Panc1 (cell line): ENCODE measurements around the gene MFGE8. TPM values are rescaled to one million over a fixed set of nuclear protein-coding genes. Genes with fewer than 3 reads are reported as not detected.

Experiments used
- ATAC-seq: fragments of 200-7000 bp; cut with Tn5 transposase; 2 replicates; pipeline ENCODE4 v1.9.1; 2020; ENCODE audit warnings: mild to moderate bottlenecking, moderate library complexity
- BruUV-seq: library from RNA; stranded (reverse); fragments of 400-500 nt; replicated peaks from 2 replicates; lab custom pipeline; 2021; lab: Mats Ljungman, UMichigan
- CTCF ChIA-PET: fragments of 300-600 bp; sonication (Branson Sonifier 250); formaldehyde crosslinking; loops from one replicate; lab custom pipeline; 2022; ENCODE audit warnings: antibody characterized with exemption; lab: Charles Lee
- POLR2A ChIA-PET: fragments of 300-600 bp; sonication (Branson Sonifier 250); formaldehyde crosslinking; loops from one replicate; lab custom pipeline; 2022; ENCODE audit warnings: antibody characterized with exemption; lab: Charles Lee
- DNase-seq: peaks from one replicate; pipeline ENCODE4 v3.0.0-alpha.2; 2010; ENCODE audit warnings: low read depth, low spot score
- H3K27ac ChIP-seq: 2 replicates; pipeline ENCODE4 v1.5.1; 2011; ENCODE audit warnings: mild to moderate bottlenecking, low read length, inconsistent platforms
- H3K27me3 ChIP-seq: fragments of 200-500 bp; sonication (Bioruptor generic); 2 replicates; pipeline ENCODE4 v1.6.0; 2014; ENCODE audit warnings: low read length, inconsistent platforms; ENCODE audit not compliant: control insufficient read depth, insufficient read depth
- H3K36me3 ChIP-seq: fragments of 200-500 bp; sonication (Bioruptor generic); 2 replicates; pipeline ENCODE4 v1.5.1; 2014; ENCODE audit warnings: inconsistent platforms, mild to moderate bottlenecking, low read length, moderate library complexity; ENCODE audit not compliant: control insufficient read depth, insufficient read depth
- H3K4me1 ChIP-seq: 2 replicates; pipeline ENCODE4 v1.5.1; 2011; ENCODE audit warnings: inconsistent platforms, mild to moderate bottlenecking, low read length, moderate library complexity; ENCODE audit not compliant: control insufficient read depth, insufficient read depth
- H3K4me3 ChIP-seq, 2 experiments: 2 replicates each; pipeline ENCODE4 v1.5.1; 2011 to 2012; ENCODE audit warnings: low read depth in 2 of 2, low read length in 2 of 2, mild to moderate bottlenecking in 2 of 2, inconsistent platforms in 1 of 2, moderate library complexity in 1 of 2
- H3K9me3 ChIP-seq: fragments of 200-500 bp; sonication (Bioruptor generic); 2 replicates; pipeline ENCODE4 v1.5.1; 2014; ENCODE audit warnings: low read depth, mild to moderate bottlenecking, inconsistent platforms, low read length, moderate library complexity; ENCODE audit not compliant: control insufficient read depth, insufficient read depth
- SIN3A ChIP-seq: IDR thresholded peaks from 2 replicates; pipeline ENCODE4 v1.6.1; 2012; ENCODE audit warnings: low read depth, mild to moderate bottlenecking, low read length, moderate library complexity, borderline replicate concordance; ENCODE audit not compliant: insufficient read depth
- TCF7L2 ChIP-seq: IDR thresholded peaks from 2 replicates; pipeline ENCODE4 v1.6.1; 2011; ENCODE audit warnings: mild to moderate bottlenecking, low read depth, low read length, inconsistent platforms
- in situ Hi-C: cut with HindIII; loops from 2 replicates; pipeline ENCODE4 v1.10.0; 2016; ENCODE audit warnings: low sequenced_read_pairs, low pct_unique_long_range_greater_than_20kb
- intact Hi-C: fragments of 100-400 bp; cut with micrococcal nuclease; formaldehyde crosslinking; loops from one replicate; pipeline ENCODE4 v1.10.0; 2022; ENCODE audit not compliant: unreplicated experiment
- total RNA-seq: library from RNA; stranded (reverse); gene quantifications from one replicate; pipeline ENCODE4 v1.2.1, GENCODE V29; 2021; ENCODE audit not compliant: unreplicated experiment
- TF ChIP-seq, protein P1 (sequence below): fragments of 450-650 bp; IDR thresholded peaks from 2 replicates; pipeline ENCODE4 v1.5.1; 2017; ENCODE audit warnings: mild to moderate bottlenecking

MFGE8 gene
- total RNA-seq, 1 experiment from 2014 or later, result 1,799 TPM

DNA sequence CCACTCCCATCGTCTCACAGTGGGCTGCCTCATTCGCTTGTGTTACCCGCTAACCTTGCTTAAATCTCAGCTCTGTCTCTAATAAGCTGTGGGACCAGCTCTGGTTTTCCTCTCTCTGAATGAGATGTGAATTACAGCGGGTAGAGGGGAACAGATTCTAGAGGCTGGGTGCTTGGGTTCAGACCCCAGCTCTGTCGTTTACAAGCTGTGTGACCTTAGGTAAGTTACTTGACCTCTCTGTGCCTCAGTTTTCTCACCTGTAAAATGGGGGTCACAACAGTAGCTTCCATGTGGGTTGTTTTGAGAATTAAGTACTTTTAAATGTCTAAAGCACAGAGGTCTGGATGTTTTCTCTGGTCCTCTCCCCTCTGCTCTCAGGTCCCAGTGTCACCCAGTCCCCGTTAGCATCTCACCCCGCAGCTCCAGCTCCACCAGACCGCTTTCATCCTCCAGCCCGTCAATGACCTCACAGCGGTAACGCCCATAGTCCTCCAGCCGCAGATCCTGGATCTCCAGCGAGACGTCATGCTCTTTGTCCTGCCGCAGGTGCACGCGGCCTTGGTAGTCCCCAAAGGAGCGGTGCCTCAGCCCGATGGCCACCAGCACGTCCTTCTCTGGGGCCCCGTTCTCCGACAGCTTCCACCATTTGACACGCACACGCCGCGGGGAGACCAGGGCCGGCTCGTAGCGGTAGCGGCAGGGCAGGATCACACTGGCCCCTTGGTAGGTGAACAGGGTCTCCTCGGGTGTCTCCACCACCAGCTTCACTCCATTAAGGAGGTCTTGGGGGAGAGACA is 32.0 kb downstream of the MFGE8 start (continued):
- TF ChIP-seq, protein P1, sequence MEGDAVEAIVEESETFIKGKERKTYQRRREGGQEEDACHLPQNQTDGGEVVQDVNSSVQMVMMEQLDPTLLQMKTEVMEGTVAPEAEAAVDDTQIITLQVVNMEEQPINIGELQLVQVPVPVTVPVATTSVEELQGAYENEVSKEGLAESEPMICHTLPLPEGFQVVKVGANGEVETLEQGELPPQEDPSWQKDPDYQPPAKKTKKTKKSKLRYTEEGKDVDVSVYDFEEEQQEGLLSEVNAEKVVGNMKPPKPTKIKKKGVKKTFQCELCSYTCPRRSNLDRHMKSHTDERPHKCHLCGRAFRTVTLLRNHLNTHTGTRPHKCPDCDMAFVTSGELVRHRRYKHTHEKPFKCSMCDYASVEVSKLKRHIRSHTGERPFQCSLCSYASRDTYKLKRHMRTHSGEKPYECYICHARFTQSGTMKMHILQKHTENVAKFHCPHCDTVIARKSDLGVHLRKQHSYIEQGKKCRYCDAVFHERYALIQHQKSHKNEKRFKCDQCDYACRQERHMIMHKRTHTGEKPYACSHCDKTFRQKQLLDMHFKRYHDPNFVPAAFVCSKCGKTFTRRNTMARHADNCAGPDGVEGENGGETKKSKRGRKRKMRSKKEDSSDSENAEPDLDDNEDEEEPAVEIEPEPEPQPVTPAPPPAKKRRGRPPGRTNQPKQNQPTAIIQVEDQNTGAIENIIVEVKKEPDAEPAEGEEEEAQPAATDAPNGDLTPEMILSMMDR, result no peak

DNA sequence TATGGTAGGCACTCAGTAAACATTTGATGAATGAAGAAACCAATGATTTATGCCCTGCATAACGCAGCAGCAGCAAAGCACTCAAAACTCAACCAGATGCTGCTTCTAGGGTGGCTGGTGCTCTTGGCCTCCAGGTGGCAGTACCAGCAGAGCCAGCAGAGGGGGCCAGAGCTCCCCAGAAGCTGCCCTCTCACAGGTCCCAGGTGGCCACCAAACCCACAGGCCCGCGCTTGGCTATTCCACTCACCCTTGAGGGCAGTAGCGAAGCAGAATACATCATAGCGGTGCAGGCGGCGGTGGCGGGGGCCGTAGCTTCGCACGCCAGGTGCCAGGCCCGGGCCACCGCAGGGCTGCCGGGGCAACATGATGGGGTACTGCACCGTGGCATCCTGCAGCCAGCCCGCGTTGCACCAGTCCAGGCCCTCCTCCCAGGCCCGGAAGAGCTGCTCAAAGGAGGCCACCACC is 34.4 kb downstream of the MFGE8 start:
- peaks cover 4% of the 10 kb centered on the region for H3K36me3 ChIP-seq
- intact Hi-C loops, result loop anchor here (5.0 kb wide), 1 partner anchor 299 kb away; no protein-coding TSS in a partner anchor
- TF ChIP-seq TCF7L2, result no peak
- TF ChIP-seq, protein P1, result peak; percentile 95
- no peak for DNase-seq
- CTCF ChIA-PET, result interaction anchor here (1.6 kb wide), 1 partner anchor 26 kb away, joined by 4 read pairs; no protein-coding TSS in a partner anchor
- no peak overlapping the region for H3K4me3 ChIP-seq
- H3K4me1 ChIP-seq, result no peaks in the 10 kb centered on the region
- no peaks in the 10 kb centered on the region for H3K27me3 ChIP-seq
- BruUV-seq, result no TSS peak
- no peaks in the 10 kb centered on the region for H3K9me3 ChIP-seq
- POLR2A ChIA-PET, result no interaction called here
- peak; percentile 84 for ATAC-seq
- in situ Hi-C loops, result no loop called here
- H3K27ac ChIP-seq, result no peak overlapping the region

DNA sequence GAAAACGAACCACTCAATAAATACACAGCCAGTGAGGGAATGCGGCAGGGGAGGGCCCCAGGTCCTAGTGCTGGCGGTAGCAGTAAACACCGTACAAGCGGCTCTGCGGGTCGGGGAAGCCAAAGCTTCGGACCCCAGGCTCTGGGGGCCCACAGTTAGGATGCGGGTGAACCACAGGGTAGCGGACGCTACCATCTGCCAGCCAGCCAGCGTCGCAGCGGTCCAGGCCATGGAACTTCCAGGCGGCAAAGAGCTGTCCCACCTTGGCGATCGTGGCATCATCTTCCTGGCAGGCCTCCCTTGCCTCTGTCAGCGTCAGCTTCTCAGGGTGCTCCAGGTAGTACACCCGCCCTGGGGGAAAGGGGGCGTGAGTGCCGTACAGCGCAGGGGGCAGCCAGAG is 35.3 kb downstream of the MFGE8 start:
- POLR2A ChIA-PET, result no interaction called here
- Histone ChIP-seq H3K27ac (no peak overlapping the region), H3K4me3 (no peak overlapping the region), H3K27me3 (no peaks in the 10 kb centered on the region), H3K36me3 (peaks cover 4% of the 10 kb centered on the region), H3K9me3 (no peaks in the 10 kb centered on the region), H3K4me1 (no peaks in the 10 kb centered on the region)
- CTCF ChIA-PET, result interaction anchor here (0.5 to 1.6 kb wide), 2 partner anchors 27 to 359 kb away, joined by 3 to 4 read pairs; no protein-coding TSS in a partner anchor
- no TSS peak for BruUV-seq
- TF ChIP-seq, protein P1, result no peak
- no peak for TF ChIP-seq SIN3A
- no peak for ATAC-seq
- intact Hi-C loops, result loop anchor here (5.0 kb wide), 1 partner anchor 299 kb away; no protein-coding TSS in a partner anchor
- no peak for DNase-seq
- in situ Hi-C loops, result no loop called here
